NCI-H510A treated with DMSO at 0.1 percent for 48 hours (cell line): Measurements from ENCODE around the gene PXT1.
"Not testable (repeated sequence)": the region's sequence is repeated elsewhere in the genome, so short reads cannot be mapped to it uniquely, and the experiment has no call there.

Experiments
- DNase-seq: peaks from one replicate; lab custom pipeline; 2025; lab: John Stamatoyannopoulos, UW

PXT1 gene

DNA sequence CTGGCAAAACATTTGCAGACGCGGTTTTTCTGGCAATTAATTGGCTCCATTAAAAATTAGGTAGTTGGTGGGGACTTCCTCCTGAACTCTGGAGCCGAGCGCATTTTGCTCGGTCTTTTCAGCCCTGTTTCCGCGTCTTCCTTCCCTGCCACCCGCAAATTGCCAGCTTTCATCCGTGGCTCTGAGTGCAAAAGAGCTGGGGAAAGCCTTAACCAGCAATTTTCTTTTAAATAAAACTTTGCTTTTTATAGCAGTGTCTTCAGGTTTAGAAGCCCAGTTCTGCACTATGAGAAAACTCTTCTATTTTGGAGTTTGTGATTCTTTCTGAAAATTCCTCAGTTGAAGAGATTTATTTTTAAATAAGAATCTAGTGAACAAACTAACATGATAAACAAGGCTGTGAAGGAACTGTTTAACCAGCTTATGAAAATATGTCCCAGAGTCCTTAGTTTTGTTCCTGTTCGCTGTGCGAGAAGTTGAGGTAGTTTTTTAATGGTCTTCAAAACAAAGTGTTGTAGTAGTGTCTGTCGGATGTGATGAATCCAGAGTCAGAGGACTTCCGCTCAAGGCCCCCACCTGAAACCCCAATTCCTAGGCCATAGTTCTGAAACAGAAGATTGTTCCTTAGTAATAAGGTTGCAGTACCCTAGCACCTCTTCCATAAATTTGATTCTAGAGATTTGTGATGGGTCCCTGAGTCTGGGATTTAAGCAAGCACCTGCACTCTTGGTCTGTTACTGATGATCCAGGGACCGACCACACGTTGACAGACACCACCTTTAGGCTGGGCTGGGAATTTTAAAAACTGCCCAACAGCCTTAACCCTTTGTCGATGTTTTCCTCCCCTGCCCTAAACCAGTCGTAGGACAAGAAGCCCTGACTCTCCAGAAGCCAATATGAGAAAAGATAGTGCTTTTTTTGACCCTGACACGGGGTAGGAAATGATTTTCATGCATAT lies 1.1 kb upstream of the PXT1 start:
- DNase-seq = peak; percentile 75

- DNase-seq = peak; percentile 84
Measured at GRCh38 chr6:36442103-36442670, 467 bp downstream of the PXT1 start.

DNA sequence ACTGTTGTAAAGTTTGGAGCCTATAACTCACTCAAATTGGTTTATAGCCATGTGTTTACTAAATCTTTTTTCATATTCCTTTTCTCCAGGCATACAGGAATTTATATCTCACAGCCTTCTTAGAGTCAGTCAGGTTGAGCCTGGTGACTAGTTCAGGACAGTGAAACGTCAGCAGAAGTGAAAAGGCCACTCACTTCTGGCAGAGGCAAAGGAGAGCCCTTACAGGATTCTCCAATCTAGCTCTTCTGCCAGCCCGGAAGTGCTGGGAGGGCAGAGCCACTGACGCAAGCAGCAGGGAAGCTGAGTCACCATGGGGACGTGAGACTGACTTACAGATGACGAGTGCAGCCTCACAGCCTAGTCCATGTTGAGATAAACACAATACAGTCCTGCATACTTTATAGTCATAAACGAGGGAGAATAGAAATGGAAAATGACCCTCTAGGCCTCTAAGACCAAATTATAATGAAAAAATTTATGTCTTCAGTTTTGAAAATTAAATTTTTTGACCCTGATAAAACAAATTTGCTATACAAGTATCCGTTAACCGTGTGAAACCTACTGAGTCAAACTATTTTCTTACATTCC lies 1.3 kb downstream of the PXT1 start:
- DNase-seq = peak; percentile 99

- no peak for DNase-seq
Measured at GRCh38 chr6:36436466-36436865, 6.2 kb downstream of the PXT1 start.

GRCh38 chr6:36432151-36432671 lies 10.4 kb downstream of the PXT1 start:
- no peak for DNase-seq

GRCh38 chr6:36431197-36431596 lies 11.5 kb downstream of the PXT1 start:
- DNase-seq = no peak

- DNase-seq = no peak
Measured at GRCh38 chr6:36430351-36430750, 12.3 kb downstream of the PXT1 start.

- DNase-seq = no peak
Measured at GRCh38 chr6:36428911-36429310, 13.7 kb downstream of the PXT1 start.

- no peak for DNase-seq
Measured at GRCh38 chr6:36426622-36427021, 16.0 kb downstream of the PXT1 start.

GRCh38 chr6:36423101-36423824 lies 19.4 kb downstream of the PXT1 start:
- peak; percentile 99 for DNase-seq

DNA sequence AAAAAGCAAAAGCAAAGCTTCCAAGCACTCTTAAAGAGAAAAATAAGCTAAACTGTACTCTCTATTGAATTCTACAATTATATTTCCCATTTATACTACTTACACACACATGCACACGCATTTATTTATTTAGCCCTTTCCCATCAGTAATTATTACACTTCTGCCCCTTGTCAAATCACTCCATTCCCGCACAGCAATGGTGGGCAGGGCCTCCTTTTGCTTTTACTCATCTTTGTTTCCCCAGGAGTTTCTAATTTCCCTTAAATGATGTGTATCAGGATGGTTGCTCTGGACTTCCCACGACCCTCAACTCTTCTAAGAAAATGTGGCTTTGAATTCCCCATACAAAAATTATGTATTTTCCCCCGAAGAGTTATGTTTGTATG lies 19.9 kb downstream of the PXT1 start:
- DNase-seq = no peak

- DNase-seq = no peak
Measured at GRCh38 chr6:36419310-36419709, 23.3 kb downstream of the PXT1 start.

- DNase-seq = no peak
Measured at GRCh38 chr6:36418558-36418957, 24.1 kb downstream of the PXT1 start.

DNA sequence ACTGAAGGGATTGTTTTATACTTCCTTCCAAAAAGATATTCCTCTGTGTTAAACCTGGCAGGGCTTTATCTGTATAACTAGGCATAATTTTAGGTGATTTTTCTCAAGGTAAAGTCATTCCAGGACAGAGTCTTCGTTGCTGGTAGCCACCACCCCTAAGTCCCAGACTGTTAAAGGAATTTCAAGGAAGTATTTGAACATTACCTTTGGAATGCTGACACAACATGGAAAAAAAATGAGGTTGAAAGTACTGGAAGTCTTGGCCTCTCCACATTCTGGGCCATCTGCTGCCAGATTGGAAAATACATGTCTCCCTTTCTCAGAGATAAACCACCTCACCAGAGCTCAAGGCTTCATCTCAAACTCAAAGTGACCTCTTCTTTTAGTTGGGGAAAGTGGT lies 28.2 kb downstream of the PXT1 start:
- DNase-seq = no peak

GRCh38 chr6:36413489-36414480 lies 28.9 kb downstream of the PXT1 start:
- DNase-seq = no peak

GRCh38 chr6:36409718-36410117 lies 32.9 kb downstream of the PXT1 start:
- not testable (repeated sequence) for DNase-seq

DNA sequence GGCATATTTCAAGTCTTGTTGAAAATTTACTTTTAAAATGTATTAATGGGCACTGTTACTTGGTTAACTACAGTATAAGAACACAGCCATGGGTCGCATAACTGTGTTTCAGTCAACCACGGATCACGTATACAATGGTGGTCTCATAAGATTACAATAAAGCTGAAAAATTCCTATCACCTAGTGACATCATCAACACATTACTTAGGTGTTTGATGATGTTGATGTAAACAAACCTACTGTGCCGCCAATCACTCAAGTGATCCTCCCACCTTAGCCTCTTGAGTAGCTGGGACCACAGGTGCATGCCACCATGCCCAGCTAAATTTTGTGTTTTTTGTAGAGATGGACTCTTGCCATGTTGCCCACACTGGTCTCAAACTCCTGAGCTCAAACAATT lies 38.5 kb downstream of the PXT1 start:
- no peak for DNase-seq

DNA sequence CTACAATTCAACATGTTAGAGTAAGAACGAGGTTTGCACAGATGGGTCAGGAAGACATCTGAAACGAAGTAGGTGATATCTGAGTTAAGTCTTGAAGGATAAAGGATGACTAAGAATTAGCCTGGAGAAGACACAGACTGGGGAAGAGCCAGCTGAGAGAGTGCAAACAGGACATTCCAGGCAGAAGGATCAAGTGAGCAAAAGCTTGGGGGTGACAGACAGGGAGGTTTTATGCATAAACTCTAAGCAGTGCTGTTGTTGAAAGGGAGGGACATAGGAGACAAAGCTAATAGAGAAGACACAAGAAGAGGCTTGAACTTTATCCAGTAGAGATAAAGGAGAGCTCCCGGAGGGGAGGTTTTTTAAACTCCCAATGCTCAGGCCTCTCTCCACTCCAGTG lies 40.2 kb downstream of the PXT1 start:
- DNase-seq = no peak

DNA sequence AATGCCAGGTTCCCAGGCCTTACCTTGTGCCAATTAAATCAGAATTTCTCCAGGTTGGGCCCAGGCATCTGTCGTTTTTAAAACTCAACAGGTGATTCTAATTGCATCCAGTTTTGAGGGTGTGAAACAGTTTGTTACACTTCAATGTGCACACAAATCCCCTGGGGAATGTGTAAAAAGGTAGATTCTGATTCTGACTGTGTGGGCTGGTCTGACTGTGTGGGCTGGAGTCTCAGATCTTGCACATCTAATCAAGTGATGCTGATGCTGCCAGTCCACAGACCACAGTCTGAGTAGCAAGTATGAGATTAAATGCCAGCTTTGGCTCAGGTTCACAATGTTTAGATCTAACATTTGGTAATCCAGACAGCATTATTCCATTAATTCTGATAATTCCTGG lies 42.7 kb downstream of the PXT1 start:
- DNase-seq = no peak

DNA sequence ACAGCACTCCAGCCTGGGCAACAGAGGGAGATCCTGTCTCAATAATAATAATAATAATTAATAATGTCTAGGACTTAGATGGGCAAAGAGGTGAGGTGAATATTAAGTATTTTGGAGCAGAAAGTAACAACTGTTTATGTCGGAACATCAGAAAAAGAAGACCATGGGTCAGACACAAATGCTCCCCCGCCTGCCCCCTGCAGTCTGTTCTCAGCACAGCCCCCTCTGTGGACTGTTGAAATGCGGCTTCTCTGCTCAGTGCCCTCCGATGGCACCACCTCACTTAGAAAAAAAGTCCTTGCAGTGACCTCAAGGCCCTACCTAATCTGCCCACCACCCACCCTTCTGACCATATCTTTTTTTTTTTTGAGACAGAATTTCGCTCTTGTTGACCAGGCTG lies 50.0 kb downstream of the PXT1 start:
- no peak for DNase-seq

GRCh38 chr6:36389353-36389752 lies 53.3 kb downstream of the PXT1 start:
- no peak for DNase-seq
